GM10266 (cell line): ENCODE results near the gene MAG.

Source experiments
- DNase-seq: peaks from one replicate; pipeline ENCODE4 v3.0.0; 2012; ENCODE audit errors: extremely low spot score
- TF ChIP-seq, protein P1 (sequence below): IDR thresholded peaks from 2 replicates; pipeline ENCODE4 v1.5.1; 2012; ENCODE audit warnings: mild to moderate bottlenecking, low read depth; ENCODE audit not compliant: control insufficient read depth, insufficient read depth; ENCODE audit errors: missing control alignments

Gene MAG, protein sequence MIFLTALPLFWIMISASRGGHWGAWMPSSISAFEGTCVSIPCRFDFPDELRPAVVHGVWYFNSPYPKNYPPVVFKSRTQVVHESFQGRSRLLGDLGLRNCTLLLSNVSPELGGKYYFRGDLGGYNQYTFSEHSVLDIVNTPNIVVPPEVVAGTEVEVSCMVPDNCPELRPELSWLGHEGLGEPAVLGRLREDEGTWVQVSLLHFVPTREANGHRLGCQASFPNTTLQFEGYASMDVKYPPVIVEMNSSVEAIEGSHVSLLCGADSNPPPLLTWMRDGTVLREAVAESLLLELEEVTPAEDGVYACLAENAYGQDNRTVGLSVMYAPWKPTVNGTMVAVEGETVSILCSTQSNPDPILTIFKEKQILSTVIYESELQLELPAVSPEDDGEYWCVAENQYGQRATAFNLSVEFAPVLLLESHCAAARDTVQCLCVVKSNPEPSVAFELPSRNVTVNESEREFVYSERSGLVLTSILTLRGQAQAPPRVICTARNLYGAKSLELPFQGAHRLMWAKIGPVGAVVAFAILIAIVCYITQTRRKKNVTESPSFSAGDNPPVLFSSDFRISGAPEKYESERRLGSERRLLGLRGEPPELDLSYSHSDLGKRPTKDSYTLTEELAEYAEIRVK

DNA sequence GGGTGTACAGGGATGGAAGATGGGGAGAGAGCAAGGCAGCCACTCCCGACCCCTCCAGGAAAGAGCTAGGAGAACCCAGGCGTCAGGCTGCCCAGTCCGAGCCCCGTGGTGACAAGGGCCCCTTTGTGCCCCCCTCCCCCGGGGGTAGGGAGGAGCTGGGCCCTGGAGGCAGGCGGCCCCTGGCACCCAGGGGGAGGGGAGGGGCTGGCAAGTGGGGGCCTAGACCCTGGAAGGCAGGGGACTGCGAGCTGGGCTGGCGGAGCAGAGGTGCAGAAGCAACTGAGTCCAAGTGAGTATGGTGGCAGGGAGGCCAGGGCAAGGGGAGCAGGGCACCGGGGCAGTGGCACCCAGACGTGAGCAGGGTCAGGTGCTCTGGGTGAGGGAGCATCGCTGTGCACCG lies at the start of gene MAG:
Gene MAG, plus strand, starts transcription at position 246 of the 400 bp plus-strand sequence. CDS start 3,248 bp downstream, outside the sequence.
- no peak for DNase-seq
- TF ChIP-seq, protein P1, sequence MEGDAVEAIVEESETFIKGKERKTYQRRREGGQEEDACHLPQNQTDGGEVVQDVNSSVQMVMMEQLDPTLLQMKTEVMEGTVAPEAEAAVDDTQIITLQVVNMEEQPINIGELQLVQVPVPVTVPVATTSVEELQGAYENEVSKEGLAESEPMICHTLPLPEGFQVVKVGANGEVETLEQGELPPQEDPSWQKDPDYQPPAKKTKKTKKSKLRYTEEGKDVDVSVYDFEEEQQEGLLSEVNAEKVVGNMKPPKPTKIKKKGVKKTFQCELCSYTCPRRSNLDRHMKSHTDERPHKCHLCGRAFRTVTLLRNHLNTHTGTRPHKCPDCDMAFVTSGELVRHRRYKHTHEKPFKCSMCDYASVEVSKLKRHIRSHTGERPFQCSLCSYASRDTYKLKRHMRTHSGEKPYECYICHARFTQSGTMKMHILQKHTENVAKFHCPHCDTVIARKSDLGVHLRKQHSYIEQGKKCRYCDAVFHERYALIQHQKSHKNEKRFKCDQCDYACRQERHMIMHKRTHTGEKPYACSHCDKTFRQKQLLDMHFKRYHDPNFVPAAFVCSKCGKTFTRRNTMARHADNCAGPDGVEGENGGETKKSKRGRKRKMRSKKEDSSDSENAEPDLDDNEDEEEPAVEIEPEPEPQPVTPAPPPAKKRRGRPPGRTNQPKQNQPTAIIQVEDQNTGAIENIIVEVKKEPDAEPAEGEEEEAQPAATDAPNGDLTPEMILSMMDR = no peak

DNA sequence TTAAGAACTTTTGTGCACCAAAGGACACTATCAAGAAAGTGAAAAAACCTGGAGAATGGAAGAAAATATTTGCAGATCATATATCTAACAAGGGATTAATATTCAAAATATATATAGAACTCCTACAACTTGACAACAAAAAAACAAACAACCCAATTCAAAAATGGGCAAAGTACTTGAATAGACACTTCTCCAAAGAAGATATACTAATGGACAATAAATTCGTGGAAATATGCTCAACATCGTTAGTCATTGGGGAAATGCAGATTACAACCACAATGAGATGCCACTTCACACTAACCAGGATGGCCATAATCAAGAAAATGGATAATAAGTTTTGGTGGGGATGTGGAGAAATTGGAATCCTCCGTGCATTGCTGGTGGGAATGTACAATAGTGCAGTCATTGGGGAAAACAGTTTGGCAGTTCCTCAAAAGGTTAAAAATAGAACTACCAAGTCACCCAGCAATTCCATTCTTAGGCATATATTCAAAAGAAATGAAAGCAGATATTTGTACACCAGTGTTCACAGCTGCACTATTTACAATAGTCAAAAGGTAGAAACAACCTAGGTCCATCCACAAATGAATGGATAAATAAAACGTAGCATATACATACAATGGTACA lies 45.4 kb upstream of the MAG start:
- DNase-seq = no peak
- TF ChIP-seq, protein P1 = no peak

DNA sequence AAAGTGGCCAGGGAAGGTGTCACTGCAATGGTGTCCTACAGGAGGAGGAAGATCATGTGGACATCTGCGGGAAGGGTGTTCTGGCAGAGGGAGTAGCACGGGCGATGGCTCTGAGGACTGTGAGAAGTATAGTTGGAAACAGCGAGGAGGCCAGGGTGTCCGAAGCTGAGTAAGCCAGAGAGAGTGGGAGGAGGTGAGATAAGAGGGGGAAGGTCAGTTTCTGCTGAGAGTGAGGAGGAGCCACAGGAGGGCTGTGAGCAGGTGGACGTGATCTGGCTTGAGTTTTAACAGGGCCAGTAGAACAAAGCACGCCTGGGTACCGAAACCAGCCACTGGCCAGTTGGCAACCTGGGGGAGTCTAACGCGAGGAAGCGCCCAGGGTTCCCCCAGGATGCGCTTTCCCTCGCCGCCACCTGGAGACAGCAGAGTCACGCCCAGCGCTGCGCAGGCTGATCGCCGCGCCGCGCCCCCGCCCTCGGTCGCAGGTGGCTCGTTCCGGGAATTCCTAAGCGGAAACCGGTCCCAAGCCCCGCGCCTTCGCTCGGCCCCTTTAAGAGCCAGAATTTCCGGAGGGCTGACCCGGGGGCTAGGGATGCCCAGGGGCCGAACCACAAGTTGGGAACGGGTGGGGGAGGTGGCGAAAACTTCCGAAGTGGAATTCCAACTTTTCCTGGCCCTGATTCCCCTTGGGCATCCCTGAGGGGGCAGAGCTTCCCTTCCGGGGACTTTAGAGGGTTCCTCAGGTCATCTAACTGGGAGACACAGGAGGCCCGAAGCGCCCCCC lies 44.2 kb upstream of the MAG start:
- peak; percentile 85 for DNase-seq
- TF ChIP-seq, protein P1 = peak; percentile 46

DNA sequence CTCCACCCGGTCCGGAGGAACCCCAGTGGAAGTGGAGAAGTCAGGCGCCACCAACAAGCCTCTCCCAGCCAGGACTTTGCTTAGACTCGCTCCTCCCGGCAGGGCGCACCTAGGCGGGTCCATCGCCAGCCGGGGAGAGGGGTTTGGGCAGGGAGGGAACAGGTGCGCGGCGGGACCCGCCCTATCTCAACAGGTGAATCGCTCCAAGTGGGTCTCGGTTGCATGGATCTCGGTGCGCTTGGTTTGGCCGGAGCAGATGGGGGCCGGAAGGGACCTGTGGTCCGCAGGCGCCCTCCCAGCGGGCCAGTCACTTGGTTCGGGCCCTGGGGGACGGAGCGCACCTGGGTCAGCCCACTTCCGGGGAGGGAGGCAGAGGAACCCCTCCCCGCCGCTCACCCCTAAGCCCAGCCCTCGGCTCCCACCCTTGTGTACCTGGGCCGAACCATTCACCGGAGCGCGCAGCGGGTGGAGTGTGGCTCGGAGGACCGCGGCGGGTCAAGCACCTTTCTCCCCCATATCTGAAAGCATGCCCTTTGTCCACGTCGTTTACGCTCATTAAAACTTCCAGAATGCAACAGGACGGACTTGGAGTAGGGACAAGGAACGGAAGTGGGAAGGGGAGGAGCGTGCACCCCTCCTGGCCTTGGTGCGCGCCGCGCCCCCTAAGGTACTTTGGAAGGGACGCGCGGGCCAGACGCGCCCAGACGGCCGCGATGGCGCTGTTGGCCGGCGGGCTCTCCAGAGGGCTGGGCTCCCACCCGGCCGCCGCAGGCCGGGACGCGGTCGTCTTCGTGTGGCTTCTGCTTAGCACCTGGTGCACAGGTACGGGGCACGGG lies 43.4 kb upstream of the MAG start, which contains the start of gene LSR:
Gene LSR, plus strand, starts transcription at position 693 of the 836 bp plus-strand sequence. Its CDS starts 21 bp downstream, at position 714.
- TF ChIP-seq, protein P1 = peak; percentile 5
- peak; percentile 94 for DNase-seq

DNA sequence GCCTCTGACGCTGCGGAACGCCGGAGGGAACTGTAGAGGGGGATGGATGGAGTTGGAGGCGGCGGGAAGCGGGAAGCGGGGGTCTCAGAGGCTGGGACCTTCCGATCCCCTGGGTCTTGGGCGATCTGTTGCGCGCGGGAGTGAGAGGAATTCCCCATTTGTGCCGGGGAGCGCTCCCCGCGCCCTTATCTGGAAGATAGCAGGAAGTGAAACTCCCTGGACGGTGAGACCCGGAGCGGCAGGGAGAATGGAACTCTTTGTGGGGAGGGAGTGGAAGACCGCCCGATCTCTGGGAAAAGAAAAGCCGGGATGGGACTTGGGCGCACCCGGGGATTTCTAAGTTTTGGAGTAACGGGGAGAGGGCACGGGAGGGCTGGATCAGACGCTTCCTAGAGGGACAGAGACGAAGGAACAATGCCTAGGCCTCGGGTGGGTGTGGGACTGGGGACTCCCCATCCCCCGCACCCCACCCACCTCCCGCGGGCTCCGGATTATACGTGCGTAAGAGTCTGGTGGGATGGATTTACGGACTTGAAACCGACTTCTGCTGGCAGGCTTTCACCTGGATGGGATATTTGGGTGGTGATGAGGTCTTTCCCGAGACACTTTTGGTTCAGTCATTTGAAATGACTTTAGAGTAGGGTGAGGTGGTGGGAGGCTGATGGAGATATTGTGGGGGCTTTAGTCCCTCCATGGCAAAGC lies 42.7 kb upstream of the MAG start:
- TF ChIP-seq, protein P1 = no peak
- DNase-seq = peak; percentile 49
